ENCODE data around the gene PHACTR1. TPM values are rescaled to one million over a fixed set of nuclear protein-coding genes. Genes with fewer than 3 reads are reported as not detected.
A peak's percentile ranks its signal among the peaks of the same experiment; 100 is the strongest.

Gene PHACTR1
- total RNA-seq, 4 donors from 2014 or later = 1.5 to 3.6 (median 2.5) TPM

- no peak overlapping the region for H3K4me3 ChIP-seq (ENCODE audit: low read depth, poor library complexity, severe bottlenecking)
- WGBS, 2 donors = 46 to 57% methylated on average over 2 of the region's 2 CpGs
- TF ChIP-seq POLR2A (IDR thresholded peaks at IDR 0.05) (no peak), CTCF (IDR thresholded peaks at IDR 0.05) (no peak)
- no peak for DNase-seq (ENCODE audit: low spot score in 2 of 2)
- intact Hi-C loops (cut with DNase I; ENCODE audit: low total_unique reads) = no loop called here
Measured at GRCh38 chr6:12815089-12815488, 98.5 kb downstream of the PHACTR1 start.

- DNase-seq (ENCODE audit: low spot score in 2 of 2) = no peak
- H3K4me3 ChIP-seq (ENCODE audit: low read depth, poor library complexity, severe bottlenecking) = no peak overlapping the region
- WGBS, 2 donors = 42 to 49% methylated on average over 4 of the region's 4 CpGs
- TF ChIP-seq POLR2A (IDR thresholded peaks at IDR 0.05) (no peak), CTCF (IDR thresholded peaks at IDR 0.05) (no peak)
- intact Hi-C loops (cut with DNase I; ENCODE audit: low total_unique reads) = no loop called here
Measured at GRCh38 chr6:12815884-12816600, 99.5 kb downstream of the PHACTR1 start.

- TF ChIP-seq POLR2A (IDR thresholded peaks at IDR 0.05) (no peak), CTCF (IDR thresholded peaks at IDR 0.05) (no peak)
- 40 to 50% methylated on average over 1 of the region's 1 CpG for WGBS, 2 donors
- H3K4me3 ChIP-seq (ENCODE audit: low read depth, poor library complexity, severe bottlenecking) = no peak overlapping the region
- intact Hi-C loops (cut with DNase I; ENCODE audit: low total_unique reads) = no loop called here
- DNase-seq (ENCODE audit: low spot score in 2 of 2) = peak in 1 of 2 donors; percentile 15
Measured at GRCh38 chr6:12818324-12818723, 101.8 kb downstream of the PHACTR1 start.

GRCh38 chr6:12823847-12824246 is 107.3 kb downstream of the PHACTR1 start:
- H3K4me3 ChIP-seq (ENCODE audit: low read depth, poor library complexity, severe bottlenecking) = no peak overlapping the region
- 89 to 90% methylated on average over 8 of the region's 8 CpGs for WGBS, 2 donors
- intact Hi-C loops (cut with DNase I; ENCODE audit: low total_unique reads) = no loop called here
- no peak for DNase-seq (ENCODE audit: low spot score in 2 of 2)
- no peak for TF ChIP-seq POLR2A (IDR thresholded peaks at IDR 0.05)
- TF ChIP-seq CTCF (IDR thresholded peaks at IDR 0.05) = no peak

- intact Hi-C loops (cut with DNase I; ENCODE audit: low total_unique reads) = no loop called here
Measured at GRCh38 chr6:12826584-12826983, 110.0 kb downstream of the PHACTR1 start.

More at GRCh38 chr6:12826584-12826983, 110.0 kb downstream of the PHACTR1 start:
- DNase-seq (ENCODE audit: low spot score in 2 of 2) = no peak
- H3K4me3 ChIP-seq (ENCODE audit: low read depth, poor library complexity, severe bottlenecking) = no peak overlapping the region
- TF ChIP-seq POLR2A (IDR thresholded peaks at IDR 0.05) (no peak), CTCF (IDR thresholded peaks at IDR 0.05) (no peak)
- WGBS, 2 donors = 68% methylated on average over 2 of the region's 2 CpGs

Measured in lower leg skin (tissue), 4 donors.